Left colon (tissue), 2 donors: ENCODE results near the gene TYSND1. TPM values are rescaled to one million over a fixed set of nuclear protein-coding genes. Genes with fewer than 3 reads are reported as not detected.
A peak's percentile ranks its signal among the peaks of the same experiment; 100 is the strongest.
"Not testable (repeated sequence)": the region's sequence is repeated elsewhere in the genome, so short reads cannot be mapped to it uniquely, and the experiment has no call there.

Experiments used
- ATAC-seq: fragments of 200-7000 bp; cut with Tn5 transposase; one replicate; pipeline ENCODE4 v1.9.1; 2020; ENCODE audit warnings: mild to moderate bottlenecking, moderate library complexity
- DNase-seq, 2 donors: peaks; one replicate each; pipeline ENCODE4 v3.0.0-alpha.2; 2020
- intact Hi-C, 2 donors: fragments of 100-400 bp; cut with DNase I in 1 of 2; cut with micrococcal nuclease in 1 of 2; formaldehyde crosslinking; loops; one replicate each; pipeline versions ENCODE4 v1.11.2 to v1.14.0; 2022; cut with DNase I, micrococcal nuclease
- total RNA-seq, 2 donors: library from RNA; stranded (reverse); fragmentation: NEBNext Ultra II Directional; extraction: Animal tissue kit (Norgen Biotek cat#: 25700); gene quantifications; one replicate each; pipeline ENCODE4 v1.2.1, GENCODE V29; 2021
- donor health status: DM: no; HTN: no; CAD: no.
- donor health status: DM: yes; HTN: yes; CAD: no.

Gene TYSND1
- total RNA-seq, 2 donors from 2014 or later, result 12.5 to 20.0 TPM

GRCh38 chr10:70139151-70139996, 7.1 kb downstream of the TYSND1 start:
- DNase-seq (no peak), ATAC-seq (no peak)
- intact Hi-C loops, result no loop called here

GRCh38 chr10:70137927-70138883, 8.3 kb downstream of the TYSND1 start:
- intact Hi-C loops, result no loop called here
- ATAC-seq (peak; percentile 86), DNase-seq (peak; percentile 70 to 80)

- no peak for ATAC-seq
- DNase-seq, result no peak
- intact Hi-C loops, result no loop called here
Observed at GRCh38 chr10:70137135-70137534, 9.4 kb downstream of the TYSND1 start.

GRCh38 chr10:70135684-70136083, 10.8 kb downstream of the TYSND1 start:
- ATAC-seq, result no peak

GRCh38 chr10:70135046-70135445, 11.5 kb downstream of the TYSND1 start:
- ATAC-seq, result no peak
- intact Hi-C loops, result no loop called here
- no peak for DNase-seq

More at GRCh38 chr10:70135684-70136083, 10.8 kb downstream of the TYSND1 start:
- intact Hi-C loops, result no loop called here
- DNase-seq, result no peak

GRCh38 chr10:70132098-70133029, 14.1 kb downstream of the TYSND1 start, which contains the start of gene AIFM2:
Gene AIFM2 (minus strand): TSS chr10:70132825. CDS start chr10:70124084, 8,741 bp downstream.
- intact Hi-C loops, result no loop called here
- ATAC-seq, result peak; percentile 90
- DNase-seq, result peak; percentile 92

- intact Hi-C loops, result no loop called here
- no peak for DNase-seq
Observed at GRCh38 chr10:70131560-70131937, 15.0 kb downstream of the TYSND1 start.

GRCh38 chr10:70130878-70131559, 15.5 kb downstream of the TYSND1 start:
- ATAC-seq (peak; percentile 25), DNase-seq (no peak)
- intact Hi-C loops, result no loop called here

More at GRCh38 chr10:70131560-70131937, 15.0 kb downstream of the TYSND1 start:
- ATAC-seq, result peak; percentile 5

GRCh38 chr10:70126700-70127395, 19.7 kb downstream of the TYSND1 start:
- intact Hi-C loops, result no loop called here
- ATAC-seq (no peak), DNase-seq (no peak)

- intact Hi-C loops, result no loop called here
- DNase-seq, result no peak
- no peak for ATAC-seq
Observed at GRCh38 chr10:70125918-70126552, 20.5 kb downstream of the TYSND1 start.

- DNase-seq, result no peak
- no peak for ATAC-seq
- intact Hi-C loops, result no loop called here
Observed at GRCh38 chr10:70124918-70125317, 21.6 kb downstream of the TYSND1 start.

- intact Hi-C loops, result no loop called here
- no peak for ATAC-seq
- DNase-seq, result no peak
Observed at GRCh38 chr10:70124415-70124814, 22.1 kb downstream of the TYSND1 start.

- DNase-seq (no peak), ATAC-seq (no peak)
- intact Hi-C loops, result no loop called here
Observed at GRCh38 chr10:70123817-70124216, 22.7 kb downstream of the TYSND1 start.

- DNase-seq, ATAC-seq, intact Hi-C loops: not testable (repeated sequence)
Observed at GRCh38 chr10:70123166-70123565, 23.3 kb downstream of the TYSND1 start.

GRCh38 chr10:70122742-70123141, 23.8 kb downstream of the TYSND1 start:
- DNase-seq (no peak), ATAC-seq (no peak)
- intact Hi-C loops, result no loop called here

- intact Hi-C loops, result no loop called here
- no peak for DNase-seq
- no peak for ATAC-seq
Observed at GRCh38 chr10:70121281-70121949, 25.1 kb downstream of the TYSND1 start.
